HCT116 (cell line): Measurements from ENCODE around the gene STK32B. TPM values are rescaled to one million over a fixed set of nuclear protein-coding genes. Genes with fewer than 3 reads are reported as not detected.

Source experiments
- ATAC-seq: fragments of 200-7000 bp; cut with Tn5 transposase; 2 replicates; pipeline ENCODE4 v1.9.1; 2020; ENCODE audit warnings: mild to moderate bottlenecking, moderate library complexity
- BruUV-seq: library from RNA; stranded (reverse); fragments of 400-500 nt; replicated peaks from 2 replicates; lab custom pipeline; 2021; lab: Mats Ljungman, UMichigan
- CTCF ChIA-PET: fragments of 300-600 bp; sonication (Branson Sonifier 250); formaldehyde crosslinking; loops from one replicate; lab custom pipeline; 2021; ENCODE audit warnings: antibody characterized with exemption; lab: Charles Lee
- POLR2A ChIA-PET: fragments of 300-600, 350-600 bp; sonication (Branson Sonifier 250); formaldehyde crosslinking; loops from one replicate; lab custom pipeline; 2021; ENCODE audit warnings: antibody characterized with exemption; lab: Charles Lee
- RAD21 ChIA-PET, 2 experiments: fragments of 300-600 bp; sonication (Branson Sonifier 250); formaldehyde crosslinking; loops; one replicate each; lab custom pipeline; 2023; ENCODE audit warnings: low total read pairs in 2 of 2; ENCODE audit not compliant: uncharacterized antibody in 2 of 2, unreplicated experiment in 2 of 2, low non-redundant PET in 1 of 2; lab: Charles Lee
- DNase-seq: peaks from one replicate; pipeline ENCODE4 v3.0.0-alpha.2; 2010; ENCODE audit warnings: low read depth, low spot score
- H2AFZ ChIP-seq: fragments of 200-600 bp; shearing (Covaris generic), sonication (generic); 2 replicates; pipeline ENCODE4 v1.6.1; 2017; ENCODE audit warnings: low read depth, mixed run types, mixed read lengths, antibody characterized with exemption, low read length; ENCODE audit not compliant: poor library complexity, severe bottlenecking
- H3K27ac ChIP-seq: 2 replicates; pipeline ENCODE4 v1.5.1; 2012; ENCODE audit warnings: low read depth, low read length
- H3K27me3 ChIP-seq: fragments of 200-600 bp; sonication (generic); 2 replicates; pipeline ENCODE4 v1.6.1; 2016; ENCODE audit warnings: mixed run types, low read length, mixed read lengths; ENCODE audit not compliant: insufficient read depth
- H3K36me3 ChIP-seq, 2 experiments: fragments of 200-500 bp in 1 of 2; fragments of 200-600 bp in 1 of 2; sonication (Bioruptor generic) in 1 of 2; sonication (generic) in 1 of 2; 2 replicates each; pipeline versions ENCODE4 v1.5.1 to v1.6.1; 2014 to 2016; ENCODE audit warnings: low read length in 2 of 2, inconsistent platforms in 1 of 2, mixed read lengths in 1 of 2, mixed run types in 1 of 2; ENCODE audit not compliant: insufficient read depth in 2 of 2, control insufficient read depth in 1 of 2
- H3K4me1 ChIP-seq, 2 experiments: fragments of 200-600 bp in 1 of 2; sonication (generic) in 1 of 2; 2 replicates each; pipeline versions ENCODE4 v1.5.1 to v1.6.1; 2012 to 2017; ENCODE audit warnings: low read length in 2 of 2, inconsistent platforms in 1 of 2, mild to moderate bottlenecking in 1 of 2, mixed read lengths in 1 of 2, mixed run types in 1 of 2, moderate library complexity in 1 of 2; ENCODE audit not compliant: insufficient read depth in 2 of 2, control insufficient read depth in 1 of 2
- H3K4me2 ChIP-seq: fragments of 200-600 bp; sonication (generic); 2 replicates; pipeline ENCODE4 v1.6.1; 2017; ENCODE audit warnings: mixed run types, low read length, mixed read lengths
- H3K4me3 ChIP-seq, 2 experiments: fragments of 200-600 bp in 1 of 2; sonication (generic) in 1 of 2; replicated peaks in 1 of 2; 2 replicates each; pipeline ENCODE4 v1.5.1; 2011 to 2016; ENCODE audit warnings: low read length in 2 of 2, control low read depth in 1 of 2, low read depth in 1 of 2, mild to moderate bottlenecking in 1 of 2, mixed read lengths in 1 of 2, mixed run types in 1 of 2
- H3K79me2 ChIP-seq: fragments of 200-600 bp; sonication (generic); 2 replicates; pipeline ENCODE4 v1.6.1; 2017; ENCODE audit warnings: mild to moderate bottlenecking, mixed run types, low read length, moderate library complexity, mixed read lengths; ENCODE audit not compliant: insufficient read depth
- H3K9ac ChIP-seq: fragments of 200-600 bp; sonication (generic); 2 replicates; pipeline ENCODE4 v1.6.1; 2016; ENCODE audit warnings: low read length, mixed read lengths
- H3K9me2 ChIP-seq: fragments of 200-600 bp; sonication (generic), shearing (Covaris generic); 2 replicates; pipeline ENCODE4 v1.6.1; 2017; ENCODE audit warnings: mixed run types, mild to moderate bottlenecking, moderate library complexity; ENCODE audit not compliant: insufficient read depth
- H3K9me3 ChIP-seq, 2 experiments: fragments of 200-500 bp in 1 of 2; fragments of 200-600 bp in 1 of 2; sonication (Bioruptor generic) in 1 of 2; sonication (generic) in 1 of 2; 2 replicates each; pipeline ENCODE4 v1.6.1; 2014 to 2017; ENCODE audit warnings: low read length in 2 of 2, mixed read lengths in 2 of 2, inconsistent platforms in 1 of 2, low read depth in 1 of 2, mild to moderate bottlenecking in 1 of 2, mixed run types in 1 of 2, moderate library complexity in 1 of 2; ENCODE audit not compliant: control insufficient read depth in 1 of 2, insufficient read depth in 1 of 2
- H4K20me1 ChIP-seq: fragments of 200-600 bp; sonication (generic), shearing (Covaris generic); 2 replicates; pipeline ENCODE4 v1.6.1; 2017; ENCODE audit warnings: mixed run types, mild to moderate bottlenecking, moderate library complexity; ENCODE audit not compliant: insufficient read depth
- ATF3 ChIP-seq: IDR thresholded peaks from 2 replicates; pipeline ENCODE4 v1.6.1; 2012
- CBX3 ChIP-seq: IDR thresholded peaks from 2 replicates; pipeline ENCODE4 v1.6.1; 2012; ENCODE audit warnings: low read depth
- CTCF ChIP-seq, 3 experiments: fragments of 200-600 bp in 1 of 3; sonication (generic) in 1 of 3; IDR thresholded peaks in 2 of 3; conservative IDR thresholded peaks in 1 of 3; 2 replicates each; pipeline ENCODE4 v1.5.1; 2012 to 2017; ENCODE audit warnings: low read depth in 2 of 3, low read length in 2 of 3, antibody characterized with exemption in 1 of 3, borderline replicate concordance in 1 of 3, control low read depth in 1 of 3, mild to moderate bottlenecking in 1 of 3, mixed read lengths in 1 of 3, mixed run types in 1 of 3, moderate library complexity in 1 of 3; ENCODE audit not compliant: insufficient read depth in 1 of 3
- EZH2phosphoT487 ChIP-seq: fragments of 200-600 bp; IDR thresholded peaks from 2 replicates; pipeline ENCODE4 v1.6.1; 2018; ENCODE audit warnings: antibody characterized with exemption, borderline replicate concordance
- MAX ChIP-seq: IDR thresholded peaks from 2 replicates; pipeline ENCODE4 v1.6.1; 2012
- POLR2AphosphoS5 ChIP-seq: IDR thresholded peaks from 2 replicates; pipeline ENCODE4 v1.6.1; 2011; ENCODE audit warnings: mild to moderate bottlenecking, low read depth, low read length, moderate library complexity
- REST ChIP-seq: IDR thresholded peaks from 2 replicates; pipeline ENCODE4 v1.6.1; 2012; ENCODE audit warnings: low read depth
- SIN3A ChIP-seq: IDR thresholded peaks from 2 replicates; pipeline ENCODE4 v1.6.1; 2012; ENCODE audit warnings: low read depth
- SP1 ChIP-seq: IDR thresholded peaks from 2 replicates; pipeline ENCODE4 v1.6.1; 2012; ENCODE audit warnings: low read depth
- SRF ChIP-seq: IDR thresholded peaks from 2 replicates; pipeline ENCODE4 v1.6.1; 2012; ENCODE audit warnings: low read depth
- ZFX ChIP-seq: fragments of 450-650 bp; IDR thresholded peaks from 2 replicates; pipeline ENCODE4 v1.6.1; 2017
- ZNF274 ChIP-seq: fragments of 200-500 bp; sonication (Bioruptor generic); IDR thresholded peaks from 2 replicates; pipeline ENCODE4 v1.6.1; 2014; ENCODE audit warnings: mild to moderate bottlenecking, low read depth, low read length, inconsistent platforms
- intact Hi-C: fragments of 100-400 bp; cut with micrococcal nuclease; formaldehyde crosslinking; loops from 2 replicates; pipeline ENCODE4 v1.10.0; 2022
- total RNA-seq: library from RNA; stranded (reverse); gene quantifications from one replicate; pipeline ENCODE4 v1.2.1, GENCODE V29; 2021; ENCODE audit not compliant: unreplicated experiment

STK32B gene
- total RNA-seq, 1 experiment from 2014 or later = not detected

- intact Hi-C loops = no loop called here
- ChIA-PET RAD21 (interaction anchor here in 1 of 2 experiments (0.7 kb wide), 1 partner anchor 455 kb away, joined by 3 read pairs; no protein-coding TSS in a partner anchor), POLR2A (no interaction called here), CTCF (no interaction called here)
- no peaks in the 10 kb centered on the region for H3K79me2 ChIP-seq
- H4K20me1 ChIP-seq = no peaks in the 10 kb centered on the region
- H2AFZ ChIP-seq = no peak overlapping the region
- H3K9ac ChIP-seq = no peak overlapping the region
- H3K36me3 ChIP-seq = no peaks in the 10 kb centered on the region
- H3K9me2 ChIP-seq = no peaks in the 10 kb centered on the region
- peaks cover 42% of the 10 kb centered on the region for H3K27me3 ChIP-seq
- no peak overlapping the region for H3K4me3 ChIP-seq
- H3K9me3 ChIP-seq = no peaks in the 10 kb centered on the region
- H3K4me1 ChIP-seq = no peaks in the 10 kb centered on the region
- H3K27ac ChIP-seq = no peak overlapping the region
- H3K4me2 ChIP-seq = no peak overlapping the region
- TF ChIP-seq SRF = no peak
- no peak for TF ChIP-seq CTCF (IDR thresholded peaks at IDR 0.05 in 2 of 3, conservative IDR thresholded peaks at IDR 0.05 in 1 of 3; ENCODE audit: borderline replicate concordance in 1 of 3, insufficient read depth in 1 of 3, low read depth in 2 of 3, low read length in 2 of 3)
- TF ChIP-seq ZNF274 = no peak
- no peak for TF ChIP-seq ZFX
- TF ChIP-seq SIN3A = no peak
- TF ChIP-seq CBX3 = no peak
- no peak for TF ChIP-seq SP1
- TF ChIP-seq REST = no peak
- TF ChIP-seq POLR2AphosphoS5 = no peak
- TF ChIP-seq MAX = no peak
- TF ChIP-seq ATF3 = no peak
- TF ChIP-seq EZH2phosphoT487 = no peak
- no TSS peak for BruUV-seq
- no peak for ATAC-seq
- DNase-seq = no peak
These were observed 216.1 kb downstream of the STK32B start for GRCh38 chr4:5267408-5267807.
